Subcutaneous adipose tissue (tissue), 4 donors: ENCODE measurements around the gene SIX2. TPM values are rescaled to one million over a fixed set of nuclear protein-coding genes. Genes with fewer than 3 reads are reported as not detected.

Source experiments
- CTCF ChIP-seq: fragments of 450-650 bp; IDR thresholded peaks from one replicate; pipeline ENCODE4 v1.5.1; 2016; ENCODE audit warnings: low read depth, mild to moderate bottlenecking, control low read depth, antibody characterized with exemption, moderate library complexity
- total RNA-seq, 4 donors: library from RNA; depleted of rRNA; stranded (reverse); fragments of >200 nt; gene quantifications; one replicate each; pipeline ENCODE4 v1.1.0, GENCODE V29; 2016

SIX2 gene
- total RNA-seq, 4 donors from 2014 or later, result 1.4 to 3.8 (median 2.3) TPM

- TF ChIP-seq CTCF, result no peak
Measured at GRCh38 chr2:45010702-45011012, 1.4 kb upstream of the SIX2 start.

- TF ChIP-seq CTCF, result no peak
Measured at GRCh38 chr2:45009928-45010701, 863 bp upstream of the SIX2 start.

GRCh38 chr2:45008296-45009129 lies 739 bp downstream of the SIX2 start:
- no peak for TF ChIP-seq CTCF

- no peak for TF ChIP-seq CTCF
Measured at GRCh38 chr2:45007961-45008295, 1.3 kb downstream of the SIX2 start.

- no peak for TF ChIP-seq CTCF
Measured at GRCh38 chr2:45006942-45007287, 2.3 kb downstream of the SIX2 start.

GRCh38 chr2:45006041-45006941 lies 3.0 kb downstream of the SIX2 start:
- no peak for TF ChIP-seq CTCF
